Measurements from ENCODE around the gene FKTN.

DNA sequence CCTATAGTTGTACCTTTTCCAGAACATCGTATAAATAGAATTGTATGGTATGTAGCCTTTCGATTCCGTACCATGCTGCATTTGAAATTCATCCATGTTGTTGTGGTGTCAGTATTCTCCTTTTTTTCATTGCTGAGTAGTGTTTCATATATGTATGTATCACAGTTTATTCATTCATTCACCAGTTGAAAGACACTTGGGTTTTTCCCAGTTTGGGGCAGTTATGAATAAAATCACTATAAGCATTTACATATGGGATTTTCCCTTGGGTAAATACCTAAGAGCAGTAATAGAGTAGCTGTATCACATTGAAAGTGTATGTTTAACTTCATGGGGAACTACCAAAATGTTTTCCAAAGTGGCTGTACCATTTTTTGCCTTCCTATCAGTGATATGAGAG, 16.1 kb upstream of the FKTN start:
- TF ChIP-seq, protein P1, sequence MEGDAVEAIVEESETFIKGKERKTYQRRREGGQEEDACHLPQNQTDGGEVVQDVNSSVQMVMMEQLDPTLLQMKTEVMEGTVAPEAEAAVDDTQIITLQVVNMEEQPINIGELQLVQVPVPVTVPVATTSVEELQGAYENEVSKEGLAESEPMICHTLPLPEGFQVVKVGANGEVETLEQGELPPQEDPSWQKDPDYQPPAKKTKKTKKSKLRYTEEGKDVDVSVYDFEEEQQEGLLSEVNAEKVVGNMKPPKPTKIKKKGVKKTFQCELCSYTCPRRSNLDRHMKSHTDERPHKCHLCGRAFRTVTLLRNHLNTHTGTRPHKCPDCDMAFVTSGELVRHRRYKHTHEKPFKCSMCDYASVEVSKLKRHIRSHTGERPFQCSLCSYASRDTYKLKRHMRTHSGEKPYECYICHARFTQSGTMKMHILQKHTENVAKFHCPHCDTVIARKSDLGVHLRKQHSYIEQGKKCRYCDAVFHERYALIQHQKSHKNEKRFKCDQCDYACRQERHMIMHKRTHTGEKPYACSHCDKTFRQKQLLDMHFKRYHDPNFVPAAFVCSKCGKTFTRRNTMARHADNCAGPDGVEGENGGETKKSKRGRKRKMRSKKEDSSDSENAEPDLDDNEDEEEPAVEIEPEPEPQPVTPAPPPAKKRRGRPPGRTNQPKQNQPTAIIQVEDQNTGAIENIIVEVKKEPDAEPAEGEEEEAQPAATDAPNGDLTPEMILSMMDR (IDR thresholded peaks at IDR 0.05; ENCODE audit: low read depth, low read length): no peak
- TF ChIP-seq POLR2A (IDR thresholded peaks at IDR 0.05; ENCODE audit: extremely low read depth, insufficient read length) (no peak), MYC (IDR thresholded peaks at IDR 0.05; ENCODE audit: low read depth, low read length) (no peak)
